Subcutaneous abdominal adipose tissue (tissue), 5 donors: ENCODE results near the gene CFAP65.

Experiments used
- H3K27ac ChIP-seq: one replicate; pipeline ENCODE4 v1.7.0; 2013; ENCODE audit warnings: low read depth, mild to moderate bottlenecking, inconsistent platforms, low read length, moderate library complexity
- H3K27me3 ChIP-seq, 5 donors: one replicate each; pipeline ENCODE4 v1.7.0; 2013; ENCODE audit warnings: low read length in 5 of 5, inconsistent platforms in 1 of 5; ENCODE audit not compliant: control insufficient read depth in 5 of 5, insufficient read depth in 4 of 5
- H3K36me3 ChIP-seq, 5 donors: one replicate each; pipeline ENCODE4 v1.7.0; 2013; ENCODE audit warnings: low read length in 5 of 5; ENCODE audit not compliant: control insufficient read depth in 5 of 5, insufficient read depth in 5 of 5
- H3K4me1 ChIP-seq, 5 donors: one replicate each; pipeline ENCODE4 v1.7.0; 2013; ENCODE audit warnings: low read length in 5 of 5, mild to moderate bottlenecking in 3 of 5, moderate library complexity in 1 of 5; ENCODE audit not compliant: control insufficient read depth in 5 of 5, insufficient read depth in 5 of 5
- H3K4me3 ChIP-seq, 5 donors: one replicate each; pipeline ENCODE4 v1.7.0; 2013; ENCODE audit warnings: low read length in 5 of 5, low read depth in 1 of 5
- H3K9ac ChIP-seq, 5 donors: one replicate each; pipeline ENCODE4 v1.7.0; 2013; ENCODE audit warnings: low read length in 5 of 5, mild to moderate bottlenecking in 4 of 5, moderate library complexity in 3 of 5
- H3K9me3 ChIP-seq, 5 donors: one replicate each; pipeline ENCODE4 v1.7.0; 2013; ENCODE audit warnings: low read length in 5 of 5; ENCODE audit not compliant: control insufficient read depth in 5 of 5
- donor health status: healthy.
- donor health status: healthy.
- donor health status: healthy.
- donor health status: healthy.
- donor health status: healthy.

CFAP65 gene

DNA sequence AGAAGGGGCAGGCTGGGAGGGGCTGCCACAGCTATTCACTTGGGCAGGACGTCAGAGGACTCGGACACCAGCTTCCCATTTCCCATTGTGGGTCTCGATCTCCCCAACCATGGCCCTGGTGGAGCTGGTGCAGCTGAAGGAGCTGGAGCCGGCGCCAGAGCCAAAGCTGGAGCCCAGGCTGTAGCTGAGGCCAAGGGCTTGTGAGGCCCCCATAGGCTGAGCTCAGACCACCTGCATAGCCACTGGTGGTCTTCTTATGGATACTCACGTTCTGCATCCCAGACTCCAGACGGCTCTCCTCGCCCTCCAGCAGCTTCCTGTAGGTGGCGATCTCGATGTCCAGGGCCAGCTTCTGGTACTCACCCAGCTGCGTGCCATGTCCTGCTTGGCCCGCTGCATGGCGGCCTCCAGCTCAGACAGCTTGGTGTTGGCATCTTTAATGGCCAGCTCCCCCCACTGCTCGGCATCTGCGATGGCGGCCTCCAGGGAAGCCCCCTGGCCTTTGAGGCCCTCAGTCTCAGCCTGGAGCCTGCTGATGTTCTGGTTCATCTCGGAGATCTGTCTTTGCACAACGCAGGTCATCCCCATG is 87.9 kb downstream of the CFAP65 start:
- H3K36me3 ChIP-seq, result no peaks in the 10 kb centered on the region
- peaks cover 10 to 25% (median 19%) of the 10 kb centered on the region in 5 donors for H3K27me3 ChIP-seq
- no peak overlapping the region for H3K4me3 ChIP-seq
- H3K27ac ChIP-seq, result no peak overlapping the region
- no peaks in the 10 kb centered on the region for H3K9me3 ChIP-seq
- H3K9ac ChIP-seq, result no peak overlapping the region
- no peaks in the 10 kb centered on the region for H3K4me1 ChIP-seq
